ENCODE data around the gene SERF1A.
"Not testable (repeated sequence)": the region's sequence is repeated elsewhere in the genome, so short reads cannot be mapped to it uniquely, and the experiment has no call there.

SERF1A gene

GRCh38 chr5:70900533-70901271 is at the start of gene SERF1A:
Gene SERF1A (plus strand): TSS chr5:70900669. CDS start chr5:70900870, 201 bp downstream.
- DNase-seq (ENCODE audit: low spot score) = not testable (repeated sequence)

- DNase-seq (ENCODE audit: low spot score) = not testable (repeated sequence)
Observed at GRCh38 chr5:70866778-70867177, 33.7 kb upstream of the SERF1A start.

GRCh38 chr5:70870626-70871025 is 29.8 kb upstream of the SERF1A start:
- DNase-seq (ENCODE audit: low spot score) = not testable (repeated sequence)

GRCh38 chr5:70896076-70896475 is 4.4 kb upstream of the SERF1A start:
- DNase-seq (ENCODE audit: low spot score) = not testable (repeated sequence)

GRCh38 chr5:70901272-70901571 is 753 bp downstream of the SERF1A start:
- DNase-seq (ENCODE audit: low spot score) = not testable (repeated sequence)

- DNase-seq (ENCODE audit: low spot score) = not testable (repeated sequence)
Observed at GRCh38 chr5:70906624-70907023, 6.2 kb downstream of the SERF1A start.

GRCh38 chr5:70916829-70917228 is 16.4 kb downstream of the SERF1A start:
- DNase-seq (ENCODE audit: low spot score) = not testable (repeated sequence)

GRCh38 chr5:70925211-70925562 is 24.7 kb downstream of the SERF1A start:
- DNase-seq (ENCODE audit: low spot score) = not testable (repeated sequence)

- not testable (repeated sequence) for DNase-seq (ENCODE audit: low spot score)
Observed at GRCh38 chr5:70931709-70932368, 31.4 kb downstream of the SERF1A start.

- not testable (repeated sequence) for DNase-seq (ENCODE audit: low spot score)
Observed at GRCh38 chr5:70932560-70932959, 32.1 kb downstream of the SERF1A start.

- DNase-seq (ENCODE audit: low spot score) = not testable (repeated sequence)
Observed at GRCh38 chr5:70953068-70953467, 52.6 kb downstream of the SERF1A start.

Measured in COLO829 (cell line).